SH-SY5Y (cell line): ENCODE results near the gene MRPL11.

Experiments
- GATA2 ChIP-seq: IDR thresholded peaks from 2 replicates; pipeline ENCODE4 v1.6.1; 2011; ENCODE audit warnings: mild to moderate bottlenecking, low read depth, low read length
- GATA3 ChIP-seq: IDR thresholded peaks from 2 replicates; pipeline ENCODE4 v1.6.1; 2011; ENCODE audit warnings: low read depth, mild to moderate bottlenecking, low read length, moderate library complexity

The MRPL11 gene

DNA sequence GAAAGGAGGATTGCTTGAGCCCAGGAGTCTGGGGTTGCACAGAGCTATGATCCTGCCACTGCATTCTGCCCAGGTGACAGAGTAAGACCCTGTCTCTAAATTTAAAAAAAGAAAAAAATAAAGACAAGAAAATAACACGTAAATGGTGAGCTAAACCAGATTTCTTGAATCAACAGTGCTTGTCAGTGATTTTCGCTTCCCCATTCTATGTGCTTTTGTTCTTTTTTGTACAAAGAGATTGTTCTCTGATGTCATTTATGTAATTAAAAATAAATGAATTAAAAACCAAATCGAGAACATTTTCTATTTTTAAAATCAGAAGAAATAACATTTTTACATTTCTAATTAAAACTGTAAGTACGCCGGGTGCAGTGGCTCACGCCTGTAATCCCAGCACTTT is 47.3 kb downstream of the MRPL11 start:
- no peak for TF ChIP-seq GATA3
- no peak for TF ChIP-seq GATA2

DNA sequence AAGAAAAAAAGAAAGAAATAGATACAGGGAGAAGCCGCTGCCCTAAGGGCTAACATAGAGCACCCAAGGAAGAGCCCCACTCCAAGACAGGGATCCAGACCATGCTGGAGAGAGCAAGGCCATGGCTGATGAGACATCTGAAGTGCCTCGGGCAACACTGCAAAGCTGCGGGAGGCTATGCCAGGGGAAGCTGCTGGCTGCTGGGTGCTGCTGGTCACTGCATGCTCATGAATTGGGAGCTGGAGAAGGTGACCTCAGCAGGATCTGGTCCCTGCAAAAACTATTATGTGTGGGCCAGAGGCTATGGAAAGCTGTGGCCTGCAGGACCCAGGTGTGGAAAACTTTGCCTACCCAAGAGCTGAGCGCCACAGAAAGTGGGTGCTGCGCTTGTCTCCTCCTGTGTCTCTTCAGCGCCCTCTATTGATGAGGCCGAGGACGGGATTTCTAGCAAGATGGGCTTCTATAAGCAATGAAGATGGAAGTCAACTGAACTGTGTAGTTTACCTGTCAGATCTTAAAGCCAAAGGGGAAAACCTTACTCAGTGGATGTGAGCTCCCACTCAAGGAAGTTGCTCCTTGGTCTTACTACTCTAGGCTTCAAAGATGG is 49.8 kb downstream of the MRPL11 start:
- TF ChIP-seq GATA2: no peak
- no peak for TF ChIP-seq GATA3

DNA sequence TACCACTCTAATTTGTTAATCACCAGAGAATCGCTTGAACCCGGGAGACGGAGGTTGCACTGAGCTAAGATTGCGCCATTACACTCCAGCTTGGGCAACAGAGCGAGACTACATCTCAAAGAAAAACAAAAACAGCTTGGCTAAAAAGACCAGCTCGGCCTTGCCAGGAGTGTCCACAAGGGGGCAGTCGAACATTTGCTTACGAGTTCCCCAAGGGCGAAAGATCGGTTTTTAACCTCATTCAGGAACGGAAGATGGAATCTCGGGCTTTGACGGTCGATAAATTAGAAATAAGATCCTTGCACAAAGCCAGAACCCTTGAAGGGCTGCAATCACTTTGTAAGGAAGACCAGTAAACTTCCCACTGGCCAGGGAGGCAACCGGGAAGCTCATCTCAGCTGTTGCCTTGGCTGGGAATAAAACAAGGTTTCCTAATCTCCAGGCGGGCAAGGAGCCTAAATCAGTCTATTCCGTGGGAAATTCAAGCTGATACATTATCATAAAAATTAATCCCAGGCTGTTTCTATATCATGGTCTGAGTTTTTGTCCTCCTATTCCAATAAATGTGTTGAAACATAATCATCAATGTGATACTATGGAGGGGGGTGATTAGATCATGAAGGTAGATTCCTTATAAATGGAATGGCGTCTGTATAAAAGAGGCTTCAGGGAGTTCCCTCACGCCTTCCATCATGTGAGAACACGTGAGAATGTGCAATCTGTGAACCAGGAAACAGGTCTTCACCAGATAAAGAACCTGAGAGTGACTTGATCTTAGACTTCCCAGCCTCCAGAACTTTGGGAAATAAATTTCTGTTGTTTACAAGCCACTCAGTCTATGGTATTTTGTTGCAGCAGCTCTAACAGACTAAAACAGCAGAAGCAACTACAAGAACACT is 52.2 kb downstream of the MRPL11 start:
- TF ChIP-seq GATA2 (no peak), GATA3 (no peak)
